ENCODE data around the gene OPTN.
"Not testable (repeated sequence)": the region's sequence is repeated elsewhere in the genome, so short reads cannot be mapped to it uniquely, and the experiment has no call there.

Gene OPTN

DNA sequence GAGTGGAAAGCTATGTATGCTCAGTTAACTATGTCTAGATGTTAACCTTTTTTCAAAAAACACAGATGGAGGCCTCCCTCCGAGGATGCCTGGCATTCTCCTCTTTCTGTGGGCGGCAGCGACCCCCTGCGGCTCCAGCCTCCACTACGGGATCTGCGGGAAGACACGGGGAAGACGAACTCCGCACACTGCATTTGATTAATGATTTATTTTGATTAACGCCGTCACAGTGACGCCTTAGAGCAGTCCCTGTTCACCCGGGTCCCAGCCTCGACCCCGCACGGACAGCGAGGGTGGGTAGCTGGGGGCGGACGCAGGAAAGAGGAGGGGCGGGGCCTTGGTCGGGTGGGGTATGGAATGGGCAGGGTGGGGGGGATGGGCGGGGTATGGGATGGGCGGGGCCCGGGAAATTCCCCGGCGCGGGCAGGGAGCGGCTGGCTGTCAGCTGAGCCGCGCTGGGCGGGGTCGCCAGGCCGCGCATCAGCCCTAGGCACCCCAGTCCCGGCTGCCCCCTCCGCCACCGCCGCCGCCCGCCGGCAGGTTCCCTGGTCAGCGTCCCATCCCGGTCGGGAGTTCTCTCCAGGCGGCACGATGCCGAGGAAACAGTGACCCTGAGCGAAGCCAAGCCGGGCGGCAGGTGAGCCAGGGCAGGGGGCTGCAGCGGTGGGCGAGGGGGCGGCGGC, at the start of gene OPTN:
Gene OPTN, plus strand, starts transcription at position 498 of the 683 bp plus-strand sequence. CDS start 8,960 bp downstream, outside the sequence.
- peak; percentile 76 for DNase-seq (ENCODE audit: low spot score)
- peak within 1 kb of the TSS; percentile 95 for H3K27ac Mint-ChIP-seq
- H3K27me3 Mint-ChIP-seq (ENCODE audit: low read depth): no peaks in the 10 kb centered on the region
- peak within 1 kb of the TSS; percentile 91 for H3K4me3 Mint-ChIP-seq
- peaks cover 33% of the 10 kb centered on the region for H3K4me1 Mint-ChIP-seq (ENCODE audit: low read depth)
- no peaks in the 10 kb centered on the region for H3K9me3 Mint-ChIP-seq
- H3K36me3 Mint-ChIP-seq (ENCODE audit: low read depth): peaks cover 21% of the 10 kb centered on the region

DNA sequence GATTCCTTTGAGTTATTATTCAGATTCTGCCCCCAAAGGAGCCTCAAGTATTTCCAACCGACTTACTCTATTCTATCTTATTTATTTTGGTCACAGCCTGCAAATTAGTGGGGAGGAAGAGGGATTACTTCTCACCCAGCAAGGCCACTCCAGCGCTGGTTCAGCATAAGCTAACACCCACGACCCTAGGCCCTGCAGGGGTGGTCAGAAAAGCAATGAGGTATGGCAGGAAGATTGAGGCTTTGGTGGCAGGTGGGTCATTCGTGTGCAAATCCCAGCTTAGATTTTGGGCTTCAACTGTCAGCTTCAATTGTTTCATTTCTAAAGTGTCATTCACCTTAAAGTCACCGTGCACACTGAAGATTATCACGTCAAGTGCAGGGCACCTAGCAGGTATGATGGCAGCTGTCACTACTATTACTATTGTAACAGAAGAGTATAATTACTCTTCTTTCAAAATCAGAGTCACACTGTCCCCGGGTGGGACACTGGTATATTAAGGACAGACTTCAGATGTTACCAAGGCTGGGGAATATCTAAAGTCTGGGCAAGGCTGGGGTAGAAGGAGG, 48.8 kb upstream of the OPTN start:
- H3K27me3 Mint-ChIP-seq (ENCODE audit: low read depth): peaks cover 3% of the 10 kb centered on the region

DNA sequence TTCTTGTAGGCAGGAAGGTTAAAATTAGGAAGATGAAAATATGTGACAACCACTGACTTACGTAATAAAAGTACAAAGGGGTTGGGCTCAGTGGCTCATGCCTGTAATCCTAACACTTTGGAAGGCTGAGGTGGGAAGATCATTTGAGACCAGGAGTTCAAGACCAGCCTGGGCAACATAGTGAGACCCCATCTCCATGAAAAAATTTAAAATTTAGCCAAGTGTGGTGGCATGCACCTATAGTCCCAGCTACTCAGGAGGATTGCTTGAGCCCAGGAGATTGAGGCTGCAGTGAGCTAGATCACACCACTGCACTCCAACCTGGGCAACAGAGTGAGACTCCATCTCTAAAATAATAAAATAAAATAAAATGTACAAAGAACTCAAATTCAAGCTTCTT, 46.8 kb upstream of the OPTN start:
- not testable (repeated sequence) for H3K27ac Mint-ChIP-seq; H3K4me3 Mint-ChIP-seq; H3K27me3 Mint-ChIP-seq (ENCODE audit: low read depth); H3K36me3 Mint-ChIP-seq (ENCODE audit: low read depth); H3K4me1 Mint-ChIP-seq (ENCODE audit: low read depth); DNase-seq (ENCODE audit: low spot score); H3K9me3 Mint-ChIP-seq

More for the DNA sequence above, 48.8 kb upstream of the OPTN start:
- Mint-ChIP-seq H3K9me3 (no peaks in the 10 kb centered on the region), H3K27ac (no peak overlapping the region), H3K4me3 (no peak overlapping the region), H3K4me1 (ENCODE audit: low read depth) (no peaks in the 10 kb centered on the region), H3K36me3 (ENCODE audit: low read depth) (no peaks in the 10 kb centered on the region)
- DNase-seq (ENCODE audit: low spot score): no peak

DNA sequence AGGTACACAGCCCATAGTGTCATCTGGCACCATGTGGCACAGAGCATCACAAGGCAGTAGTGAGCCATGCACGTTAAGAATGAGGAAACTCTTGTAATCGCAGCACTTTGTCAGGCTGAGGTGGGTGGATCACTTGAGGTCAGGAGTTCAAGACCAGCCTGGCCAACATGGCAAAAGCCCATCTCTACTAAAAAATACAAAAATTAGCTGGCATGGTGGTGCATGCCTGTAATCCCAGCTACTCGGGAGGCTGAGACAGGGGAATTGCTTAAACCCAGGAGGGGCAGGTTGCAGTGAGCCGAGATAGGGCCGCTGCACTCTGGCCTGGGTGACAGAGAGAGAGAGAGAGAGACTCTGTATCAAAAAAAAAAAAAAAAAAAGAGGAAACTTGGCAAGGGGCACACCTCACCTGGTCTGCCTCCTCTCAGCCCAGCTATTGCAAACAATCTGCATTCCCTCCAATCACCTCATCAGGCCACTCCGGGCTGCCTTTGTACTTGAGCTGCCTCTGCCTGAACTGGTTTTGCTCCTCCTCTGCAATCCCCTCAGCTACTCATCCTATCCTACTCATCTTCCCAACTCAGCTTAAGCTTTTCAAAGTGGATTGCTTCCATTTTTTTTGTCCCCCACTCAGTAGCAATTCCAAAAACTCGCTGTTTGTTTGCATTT, 46.0 kb upstream of the OPTN start:
- peaks cover 3% of the 10 kb centered on the region for H3K27me3 Mint-ChIP-seq (ENCODE audit: low read depth)

DNA sequence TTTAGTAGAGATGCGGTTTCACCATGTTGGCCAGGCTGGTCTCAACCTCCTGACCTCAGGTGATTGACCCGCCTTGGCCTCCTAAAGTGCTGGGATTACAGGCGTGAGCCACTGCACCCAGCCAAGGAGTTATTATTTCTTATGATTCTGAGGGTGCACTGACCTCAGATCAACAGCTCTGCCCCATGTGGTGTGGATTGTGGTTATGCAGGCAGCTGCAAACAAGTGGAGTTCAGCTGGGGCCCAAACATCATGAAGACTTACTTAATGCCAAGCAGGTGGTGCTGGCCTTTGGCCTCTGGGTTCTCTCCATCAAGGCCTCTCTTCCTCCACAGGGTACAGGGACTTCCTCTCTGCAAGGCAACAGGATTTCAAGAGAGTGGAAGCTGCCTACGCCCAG, 45.1 kb upstream of the OPTN start:
- Mint-ChIP-seq H3K4me3 (no peak overlapping the region), H3K27ac (no peak overlapping the region), H3K36me3 (ENCODE audit: low read depth) (no peaks in the 10 kb centered on the region), H3K9me3 (no peaks in the 10 kb centered on the region), H3K4me1 (ENCODE audit: low read depth) (no peaks in the 10 kb centered on the region), H3K27me3 (ENCODE audit: low read depth) (peaks cover 2% of the 10 kb centered on the region)
- DNase-seq (ENCODE audit: low spot score): no peak

More for the DNA sequence above, 46.0 kb upstream of the OPTN start:
- H3K4me3 Mint-ChIP-seq: no peak overlapping the region
- H3K36me3 Mint-ChIP-seq (ENCODE audit: low read depth): no peaks in the 10 kb centered on the region
- no peaks in the 10 kb centered on the region for H3K9me3 Mint-ChIP-seq
- no peak overlapping the region for H3K27ac Mint-ChIP-seq
- H3K4me1 Mint-ChIP-seq (ENCODE audit: low read depth): no peaks in the 10 kb centered on the region
- no peak for DNase-seq (ENCODE audit: low spot score)

DNA sequence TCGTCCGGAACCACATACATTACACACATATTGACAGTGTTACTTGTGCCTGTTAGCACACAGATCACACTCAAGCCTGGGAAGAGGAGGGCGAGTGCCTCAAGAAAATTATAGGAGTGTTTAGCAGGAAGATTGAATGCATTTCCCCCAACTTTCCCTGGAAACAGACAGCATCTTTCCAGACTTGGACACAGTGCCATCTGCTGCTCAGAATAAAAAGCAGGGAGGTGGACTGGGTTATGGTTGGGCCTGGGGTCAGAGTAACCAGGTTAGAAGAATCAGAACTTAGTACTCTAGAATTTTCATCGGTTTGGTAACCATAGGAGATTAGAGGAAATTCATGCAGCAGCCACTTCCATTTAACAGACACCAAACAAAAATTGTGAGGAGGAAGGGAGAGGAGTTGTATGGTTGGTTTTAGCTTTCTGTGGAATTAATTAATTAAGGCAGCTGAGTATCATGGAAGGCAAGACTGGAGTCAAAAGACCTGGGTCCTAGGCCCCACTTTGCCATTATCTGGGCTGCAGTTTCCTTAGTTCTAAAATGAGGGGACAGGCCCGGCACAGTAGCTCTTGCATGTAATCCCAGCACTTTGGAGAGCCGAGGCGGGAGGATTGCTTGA, 43.4 kb upstream of the OPTN start:
- Mint-ChIP-seq H3K4me3 (no peak overlapping the region), H3K36me3 (ENCODE audit: low read depth) (no peaks in the 10 kb centered on the region), H3K4me1 (ENCODE audit: low read depth) (no peaks in the 10 kb centered on the region), H3K27me3 (ENCODE audit: low read depth) (peaks cover 2% of the 10 kb centered on the region), H3K9me3 (no peaks in the 10 kb centered on the region), H3K27ac (no peak overlapping the region)
- no peak for DNase-seq (ENCODE audit: low spot score)

DNA sequence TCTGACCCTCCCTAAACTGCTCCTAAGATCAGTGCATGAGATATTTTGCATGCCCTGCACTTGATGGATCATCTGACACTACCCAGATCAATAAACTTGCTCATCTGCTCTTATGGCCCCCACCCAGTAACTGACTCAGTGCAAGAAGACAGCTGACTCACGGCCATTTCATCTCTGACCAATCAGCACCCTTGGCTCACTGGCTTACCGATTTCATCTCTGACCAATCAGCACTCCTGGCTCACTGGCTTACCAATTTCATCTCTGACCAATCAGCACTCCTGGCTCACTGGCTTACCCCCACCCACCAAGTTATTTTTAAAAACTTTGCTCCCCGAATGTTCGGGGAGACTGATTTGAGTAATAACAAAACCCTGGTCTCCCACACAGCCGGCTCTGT, 37.2 kb upstream of the OPTN start:
- no peak for DNase-seq (ENCODE audit: low spot score)
- Mint-ChIP-seq H3K9me3 (no peaks in the 10 kb centered on the region), H3K27ac (no peak overlapping the region), H3K4me1 (ENCODE audit: low read depth) (no peaks in the 10 kb centered on the region), H3K36me3 (ENCODE audit: low read depth) (no peaks in the 10 kb centered on the region), H3K27me3 (ENCODE audit: low read depth) (peaks cover 6% of the 10 kb centered on the region), H3K4me3 (no peak overlapping the region)

DNA sequence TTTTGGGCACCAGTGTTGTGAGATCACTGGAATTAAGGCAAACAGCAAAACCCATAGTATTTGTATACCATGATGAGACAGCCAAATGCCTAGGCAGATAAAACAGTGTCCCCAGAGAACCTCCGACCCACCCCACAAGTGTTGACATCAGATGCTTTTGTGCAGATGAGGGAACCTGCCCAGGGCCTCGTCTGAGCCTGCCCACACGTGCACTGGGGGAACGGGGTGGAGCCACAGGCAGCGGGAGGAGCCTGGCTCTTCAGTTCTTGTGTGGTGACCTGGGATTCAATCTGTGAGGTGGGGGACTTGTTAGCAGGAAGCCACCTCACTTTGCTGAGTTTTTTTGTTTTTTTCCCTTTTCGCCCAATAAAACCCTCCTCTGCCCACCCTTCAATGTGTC, 33.4 kb upstream of the OPTN start:
- Mint-ChIP-seq H3K36me3 (ENCODE audit: low read depth) (no peaks in the 10 kb centered on the region), H3K9me3 (no peaks in the 10 kb centered on the region), H3K27me3 (ENCODE audit: low read depth) (peaks cover 4% of the 10 kb centered on the region), H3K27ac (no peak overlapping the region), H3K4me1 (ENCODE audit: low read depth) (no peaks in the 10 kb centered on the region), H3K4me3 (no peak overlapping the region)
- DNase-seq (ENCODE audit: low spot score): no peak

DNA sequence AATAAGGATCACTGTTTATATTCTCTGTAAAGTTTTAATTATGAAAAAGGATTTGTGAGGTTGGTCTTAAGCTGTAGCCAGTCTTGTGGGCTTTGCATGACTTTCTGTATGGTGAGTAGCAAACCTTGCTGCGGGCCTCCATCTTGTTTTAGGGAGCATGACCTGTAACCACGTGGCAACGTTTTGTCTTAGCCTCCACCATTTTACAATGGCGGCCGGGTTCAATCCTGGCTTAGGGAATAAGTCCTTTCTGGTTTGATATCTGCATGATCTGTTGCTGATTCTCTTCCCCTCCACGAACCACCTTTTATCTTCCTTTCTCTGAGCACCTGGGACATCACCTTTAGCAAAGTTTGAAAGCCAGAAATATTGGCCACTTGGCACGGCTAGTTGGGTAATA, 32.5 kb upstream of the OPTN start:
- H3K27ac Mint-ChIP-seq: no peak overlapping the region
- H3K4me3 Mint-ChIP-seq: no peak overlapping the region
- DNase-seq (ENCODE audit: low spot score): no peak
- H3K36me3 Mint-ChIP-seq (ENCODE audit: low read depth): no peaks in the 10 kb centered on the region
- H3K4me1 Mint-ChIP-seq (ENCODE audit: low read depth): no peaks in the 10 kb centered on the region
- peaks cover 4% of the 10 kb centered on the region for H3K27me3 Mint-ChIP-seq (ENCODE audit: low read depth)
- H3K9me3 Mint-ChIP-seq: no peaks in the 10 kb centered on the region

DNA sequence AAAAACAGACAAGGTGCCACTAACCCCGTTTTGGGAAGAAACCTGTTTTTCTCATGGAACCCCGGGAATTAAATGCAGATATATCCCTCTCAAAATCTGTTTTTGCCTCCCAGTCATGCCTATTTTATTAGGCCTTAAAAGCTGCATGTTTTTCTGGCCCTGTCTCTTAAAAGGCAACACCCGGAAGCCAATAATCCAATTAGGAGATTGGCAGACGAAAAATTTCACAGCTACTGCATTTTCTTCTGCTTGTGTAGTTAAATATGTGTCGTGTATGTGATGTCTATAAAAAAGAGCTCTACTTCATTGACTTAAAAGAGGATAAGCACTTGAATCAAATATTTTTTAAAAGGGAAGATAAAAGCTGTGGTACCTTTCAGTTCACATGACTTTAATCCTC, 31.9 kb upstream of the OPTN start:
- no peak overlapping the region for H3K27ac Mint-ChIP-seq
- H3K4me3 Mint-ChIP-seq: no peak overlapping the region
- H3K9me3 Mint-ChIP-seq: no peaks in the 10 kb centered on the region
- peaks cover 4% of the 10 kb centered on the region for H3K27me3 Mint-ChIP-seq (ENCODE audit: low read depth)
- no peak for DNase-seq (ENCODE audit: low spot score)
- no peaks in the 10 kb centered on the region for H3K4me1 Mint-ChIP-seq (ENCODE audit: low read depth)
- H3K36me3 Mint-ChIP-seq (ENCODE audit: low read depth): no peaks in the 10 kb centered on the region

DNA sequence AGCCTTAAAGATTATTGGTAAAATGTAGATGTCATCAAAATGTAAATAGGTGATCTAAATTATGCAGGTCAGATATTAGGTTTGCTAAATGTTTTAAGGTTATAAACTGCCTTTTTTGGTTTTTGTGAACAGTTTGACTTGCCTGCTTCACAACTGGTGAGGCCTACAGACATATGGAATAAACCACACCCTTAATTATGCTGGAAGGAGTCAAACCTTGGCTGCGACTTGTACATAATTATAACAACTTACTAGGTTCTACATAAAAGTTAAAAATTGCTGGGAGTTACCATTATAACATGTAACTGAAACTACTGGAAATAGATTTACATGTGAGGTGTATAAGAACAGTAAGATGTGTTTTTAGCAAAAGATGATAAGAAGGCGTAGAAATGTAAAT, 31.5 kb upstream of the OPTN start:
- Mint-ChIP-seq H3K27me3 (ENCODE audit: low read depth) (peaks cover 4% of the 10 kb centered on the region), H3K9me3 (no peaks in the 10 kb centered on the region), H3K4me3 (no peak overlapping the region), H3K36me3 (ENCODE audit: low read depth) (no peaks in the 10 kb centered on the region), H3K27ac (no peak overlapping the region), H3K4me1 (ENCODE audit: low read depth) (no peaks in the 10 kb centered on the region)
- no peak for DNase-seq (ENCODE audit: low spot score)

DNA sequence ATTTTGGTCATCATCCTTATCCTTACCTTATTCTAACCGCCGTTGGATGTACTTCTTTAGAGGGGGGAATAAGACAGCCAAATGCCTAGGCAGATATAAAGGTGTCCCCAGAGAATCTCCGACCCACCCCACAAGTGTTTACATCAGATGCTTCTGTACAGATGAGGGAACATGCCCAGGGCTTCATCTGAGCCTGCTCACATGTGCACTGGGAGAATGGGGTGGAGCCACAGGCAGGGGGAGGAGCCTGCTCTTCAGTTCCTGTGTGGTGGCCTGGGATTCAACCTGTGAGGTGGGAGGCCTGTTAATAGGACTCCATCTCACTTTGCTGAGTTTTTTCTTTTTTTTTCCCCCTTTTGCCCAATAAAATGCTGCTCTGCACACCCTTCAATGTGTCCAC, 27.6 kb upstream of the OPTN start:
- H3K27me3 Mint-ChIP-seq (ENCODE audit: low read depth): peaks cover 20% of the 10 kb centered on the region
- H3K36me3 Mint-ChIP-seq (ENCODE audit: low read depth): no peaks in the 10 kb centered on the region
- H3K4me3 Mint-ChIP-seq: no peak overlapping the region
- no peaks in the 10 kb centered on the region for H3K4me1 Mint-ChIP-seq (ENCODE audit: low read depth)
- no peaks in the 10 kb centered on the region for H3K9me3 Mint-ChIP-seq
- no peak overlapping the region for H3K27ac Mint-ChIP-seq
- DNase-seq (ENCODE audit: low spot score): no peak

DNA sequence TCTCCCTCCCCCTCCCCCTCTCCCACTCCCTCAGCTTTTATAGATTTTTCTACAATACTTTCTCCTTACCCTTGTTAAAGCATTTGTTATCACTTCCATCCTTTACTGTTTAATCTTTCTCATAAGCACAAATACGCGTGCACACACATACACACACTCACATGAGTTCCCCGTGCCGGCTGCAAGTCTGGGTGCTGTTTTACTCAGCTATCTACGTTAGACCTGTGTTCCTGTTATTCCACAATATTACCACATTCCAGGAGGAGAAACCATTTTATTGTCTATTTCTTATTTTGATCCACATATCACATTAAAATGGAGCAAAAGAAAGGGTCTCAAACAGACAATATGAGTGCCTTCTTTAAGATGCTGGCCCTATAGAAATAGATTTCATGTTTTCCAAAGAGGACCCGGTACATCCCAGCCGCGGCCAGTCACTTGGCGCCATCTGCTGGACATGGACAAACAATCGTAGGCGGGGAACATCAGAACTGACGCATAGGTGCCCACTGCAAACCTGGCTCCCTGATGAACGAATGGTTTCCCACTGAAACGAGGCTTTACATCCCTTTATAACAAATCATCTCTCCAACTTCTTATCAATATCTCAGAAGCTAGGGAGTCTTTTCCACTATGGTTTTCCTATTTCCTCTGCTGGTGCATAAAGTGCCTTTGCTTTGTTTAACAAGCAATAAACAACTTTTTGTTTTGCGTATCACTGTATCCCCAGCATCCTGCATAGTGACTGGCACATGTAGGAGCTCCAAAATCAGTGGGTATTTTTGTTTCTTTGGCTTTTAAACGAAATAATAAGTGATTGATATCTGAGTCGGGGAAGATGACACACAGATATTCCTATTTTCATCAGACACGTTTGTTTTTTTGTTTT, 25.2 kb upstream of the OPTN start:
- no peaks in the 10 kb centered on the region for H3K36me3 Mint-ChIP-seq (ENCODE audit: low read depth)
- H3K9me3 Mint-ChIP-seq: peaks cover 11% of the 10 kb centered on the region
- no peaks in the 10 kb centered on the region for H3K4me1 Mint-ChIP-seq (ENCODE audit: low read depth)
- H3K27ac Mint-ChIP-seq: no peak overlapping the region
- H3K4me3 Mint-ChIP-seq: no peak overlapping the region
- H3K27me3 Mint-ChIP-seq (ENCODE audit: low read depth): peaks cover 22% of the 10 kb centered on the region
- peak; percentile 45 for DNase-seq (ENCODE audit: low spot score)

Measured in T-helper 2 cell treated with Interferon-gamma antibody and Interleukin-4, amounts not matched to agents 5 μg/mL and 100 μg/mL, for 36 hours (primary cell).